Stimulated activated CD4-positive, alpha-beta T cell treated with anti-CD3 and anti-CD28 coated beads, Interleukin-4, amount 100 ng/mL, for 48 hours (primary cell): Measurements from ENCODE around the gene FAM83F.
"Not testable (repeated sequence)": the region's sequence is repeated elsewhere in the genome, so short reads cannot be mapped to it uniquely, and the experiment has no call there.

ENCODE experiments used
- DNase-seq, 2 donors: peaks; one replicate each; pipeline ENCODE4 v3.0.0-alpha.2; 2020; ENCODE audit warnings: low read depth in 2 of 2

The FAM83F gene

GRCh38 chr22:39965748-39966147 is 29.0 kb upstream of the FAM83F start:
- no peak for DNase-seq

- no peak for DNase-seq
These were observed 28.3 kb upstream of the FAM83F start for GRCh38 chr22:39966470-39966869.

DNA sequence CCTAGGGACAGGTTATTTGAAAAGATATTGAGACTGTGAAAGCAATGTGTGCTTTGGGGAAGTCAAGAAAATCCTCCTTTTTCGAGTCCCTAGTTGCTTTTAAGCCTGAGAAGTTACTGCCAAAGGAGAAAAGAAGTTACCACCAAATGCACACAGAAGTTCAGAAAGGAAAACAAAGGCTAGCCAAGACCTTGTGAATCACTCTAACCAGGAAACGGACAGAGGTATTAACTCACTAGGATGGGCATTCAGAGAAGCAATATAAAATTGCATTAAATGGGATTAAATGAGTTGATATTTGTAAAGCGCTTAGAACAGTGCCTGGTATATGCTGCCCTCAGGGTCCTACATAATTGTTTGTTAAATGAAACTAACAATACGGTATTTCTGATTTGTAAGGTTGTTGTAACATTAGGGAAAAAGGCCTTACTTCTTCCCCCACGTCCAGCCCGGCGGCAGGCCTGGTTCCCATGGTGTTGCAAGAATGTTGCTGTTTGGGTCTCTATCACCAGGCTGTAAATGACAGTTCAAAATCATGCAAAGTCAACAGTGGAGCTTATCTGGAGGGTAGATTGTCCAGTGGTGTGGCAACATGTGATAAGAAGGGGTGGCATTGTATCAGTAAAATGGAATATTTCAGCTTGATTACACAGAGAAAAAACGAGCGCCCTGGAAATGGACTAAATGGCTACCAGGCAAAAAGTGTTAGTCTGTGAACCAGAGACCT is 27.5 kb upstream of the FAM83F start:
- DNase-seq: no peak

DNA sequence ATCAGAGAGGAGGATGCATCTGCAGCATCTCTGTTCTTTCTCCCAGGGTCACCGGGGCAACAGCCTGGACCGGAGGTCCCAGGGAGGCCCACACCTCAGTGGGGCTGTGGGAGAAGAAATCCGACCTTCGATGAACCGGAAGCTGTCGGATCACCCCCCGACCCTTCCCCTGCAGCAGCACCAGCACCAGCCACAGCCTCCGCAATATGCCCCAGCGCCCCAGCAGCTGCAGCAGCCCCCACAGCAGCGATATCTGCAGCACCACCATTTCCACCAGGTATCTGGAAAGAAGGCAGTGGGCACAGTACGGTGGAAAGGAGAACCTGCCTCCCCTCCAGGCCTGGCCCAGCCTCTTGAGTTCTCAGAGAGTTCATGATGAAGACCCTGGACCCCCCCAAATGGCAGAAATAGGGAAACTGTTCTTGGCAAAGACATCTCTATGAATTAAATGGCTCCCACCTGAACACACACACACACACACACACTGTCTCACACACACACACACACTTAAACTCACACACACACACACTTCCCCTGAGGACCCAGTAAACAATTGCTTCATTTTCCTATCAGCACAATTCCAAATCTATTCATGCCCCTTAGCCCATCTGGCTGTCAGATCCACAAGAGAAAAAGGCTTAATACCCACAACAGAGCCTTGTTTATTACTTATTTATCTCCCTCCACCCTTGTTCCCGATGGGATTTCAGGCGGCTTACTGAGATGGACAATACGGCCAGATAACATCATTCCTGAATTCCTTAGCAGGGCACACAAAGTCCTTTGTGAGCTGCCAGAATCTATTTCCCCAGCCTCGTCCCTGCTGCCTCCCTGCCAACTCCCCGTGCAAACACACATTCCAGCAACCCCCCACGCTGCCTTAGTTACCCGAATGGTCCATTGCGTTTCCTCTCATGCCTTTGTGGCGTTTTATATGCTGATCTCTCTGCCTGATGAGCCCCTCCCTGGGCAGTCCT is 26.5 kb upstream of the FAM83F start:
- DNase-seq: no peak

DNA sequence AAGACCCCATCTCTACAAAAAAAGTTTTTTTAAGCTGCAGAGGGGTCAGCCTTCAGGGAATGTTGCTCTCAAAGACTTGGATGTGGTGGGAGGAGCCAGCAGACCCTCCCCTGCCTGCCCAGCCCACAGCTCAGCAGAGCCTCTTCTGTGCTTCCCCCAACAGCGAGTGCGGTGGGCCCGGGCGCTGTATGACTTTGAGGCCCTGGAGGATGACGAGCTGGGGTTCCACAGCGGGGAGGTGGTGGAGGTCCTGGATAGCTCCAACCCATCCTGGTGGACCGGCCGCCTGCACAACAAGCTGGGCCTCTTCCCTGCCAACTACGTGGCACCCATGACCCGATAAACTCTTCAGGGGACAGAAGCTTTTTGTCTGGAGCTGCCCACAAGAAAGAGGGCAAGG is 24.0 kb upstream of the FAM83F start:
- no peak for DNase-seq

DNA sequence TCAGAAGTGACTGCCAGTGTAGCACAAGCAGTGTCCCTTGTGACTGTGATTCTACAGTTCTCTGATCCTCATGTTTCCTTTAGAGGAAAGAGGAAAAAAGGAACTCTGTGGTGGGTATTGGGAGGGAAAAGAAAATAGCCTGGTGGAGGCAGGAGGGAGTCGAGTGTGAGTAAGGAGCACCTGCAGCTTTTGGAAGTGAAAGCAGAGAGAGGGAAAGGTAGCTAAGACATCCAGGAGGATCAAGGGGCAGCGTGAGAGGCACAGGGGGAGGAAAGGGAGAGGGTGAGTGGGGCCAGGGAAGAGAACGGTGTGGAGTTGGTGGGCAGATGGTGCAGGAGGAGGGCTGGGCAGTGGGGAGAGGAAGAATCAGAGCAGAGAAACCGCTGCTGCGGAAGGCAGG is 22.1 kb upstream of the FAM83F start:
- DNase-seq: no peak

DNA sequence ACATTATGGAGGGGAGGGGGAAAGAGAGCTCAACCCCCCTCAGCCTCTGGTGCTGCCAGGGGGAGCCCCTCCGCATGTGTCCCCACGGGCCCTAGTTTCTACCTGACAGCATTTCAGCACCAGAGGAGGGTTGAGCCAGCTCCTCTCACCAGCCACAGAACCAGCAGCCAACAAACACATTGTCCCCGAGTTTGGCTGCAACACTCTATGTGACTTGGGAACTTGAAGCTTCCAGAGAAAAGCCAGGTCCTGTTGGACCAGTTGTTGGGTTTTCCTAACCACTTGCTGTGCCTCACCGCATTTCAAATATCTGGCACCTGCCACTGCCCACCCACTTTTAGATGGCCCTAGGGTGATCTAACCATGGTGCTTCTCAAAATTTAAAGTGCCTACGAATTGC is 21.1 kb upstream of the FAM83F start:
- no peak for DNase-seq

DNA sequence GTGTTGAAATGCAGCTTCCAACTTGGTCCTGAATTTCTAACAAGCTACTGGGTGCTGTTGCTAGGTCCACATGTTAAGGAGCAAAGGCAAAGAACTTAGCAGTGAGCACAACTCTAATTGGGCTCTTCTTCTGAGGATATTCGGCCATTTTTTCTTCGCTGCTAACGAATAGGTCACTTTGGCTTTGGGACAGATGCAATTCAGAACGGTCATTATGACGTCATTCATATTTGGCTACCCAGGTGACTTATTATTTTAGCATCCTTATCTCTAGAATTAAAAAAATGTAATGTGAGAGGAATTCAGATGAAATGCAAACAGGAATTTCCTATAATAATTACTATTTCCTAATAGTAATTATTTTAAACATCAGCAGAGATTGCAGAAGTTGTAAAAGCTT is 20.7 kb upstream of the FAM83F start:
- DNase-seq: no peak

DNA sequence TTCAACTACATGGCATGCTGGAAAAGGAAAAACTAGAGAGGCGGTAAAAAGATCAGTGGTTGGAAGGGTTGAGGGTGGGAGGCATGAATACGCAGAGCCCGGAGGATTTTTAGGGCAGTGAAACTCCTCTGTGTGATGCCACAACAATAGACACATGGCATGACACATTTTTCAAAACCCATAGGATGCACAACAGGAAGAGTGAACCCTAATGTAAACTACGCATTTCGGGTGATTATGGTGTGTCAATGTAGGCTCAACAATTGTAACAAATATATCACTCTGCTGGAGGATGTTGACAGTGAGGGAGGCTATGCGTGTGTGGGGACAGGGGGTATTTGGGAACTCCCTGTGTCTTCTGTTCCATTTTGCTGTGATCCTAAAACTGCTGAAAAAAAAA is 15.7 kb upstream of the FAM83F start:
- DNase-seq: no peak

DNA sequence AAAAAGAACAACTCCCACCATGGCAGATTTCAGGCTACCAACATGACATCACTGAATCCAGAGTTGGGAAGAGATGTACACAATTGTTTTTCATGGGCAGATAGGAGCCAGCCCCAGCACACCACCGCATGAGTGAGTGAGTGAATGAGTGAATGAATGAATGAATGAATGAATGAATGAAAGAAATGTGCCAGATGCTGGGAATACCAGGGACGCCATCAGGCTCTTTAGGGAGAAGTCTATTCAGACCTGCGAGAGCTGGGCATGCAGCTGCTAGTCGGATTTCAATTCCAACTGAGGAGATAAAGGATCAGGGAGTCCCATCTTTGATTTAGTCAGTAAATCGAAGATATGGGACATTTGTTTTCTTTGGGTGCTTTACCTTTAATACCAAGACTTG is 15.3 kb upstream of the FAM83F start:
- no peak for DNase-seq

GRCh38 chr22:39980596-39980995 is 14.2 kb upstream of the FAM83F start:
- no peak for DNase-seq

DNA sequence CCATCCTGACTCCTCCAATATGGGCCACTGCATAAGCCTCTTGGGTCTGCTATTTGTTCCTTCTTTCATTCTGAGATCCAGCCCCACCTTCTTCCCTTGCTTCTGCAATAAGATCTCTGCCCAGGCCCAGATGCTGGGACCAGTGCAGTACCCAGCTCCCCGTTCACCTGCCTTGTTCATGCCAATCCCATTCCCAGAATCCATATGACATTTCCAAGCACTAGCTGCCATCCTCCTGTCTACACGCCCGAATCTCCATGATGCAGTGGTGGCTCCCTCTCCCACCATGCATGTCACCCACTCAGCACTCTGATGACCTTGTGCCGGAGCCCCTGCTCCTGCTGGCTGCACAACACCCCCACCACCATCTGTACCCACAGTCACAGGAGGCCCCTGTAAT is 11.4 kb upstream of the FAM83F start:
- no peak for DNase-seq

DNA sequence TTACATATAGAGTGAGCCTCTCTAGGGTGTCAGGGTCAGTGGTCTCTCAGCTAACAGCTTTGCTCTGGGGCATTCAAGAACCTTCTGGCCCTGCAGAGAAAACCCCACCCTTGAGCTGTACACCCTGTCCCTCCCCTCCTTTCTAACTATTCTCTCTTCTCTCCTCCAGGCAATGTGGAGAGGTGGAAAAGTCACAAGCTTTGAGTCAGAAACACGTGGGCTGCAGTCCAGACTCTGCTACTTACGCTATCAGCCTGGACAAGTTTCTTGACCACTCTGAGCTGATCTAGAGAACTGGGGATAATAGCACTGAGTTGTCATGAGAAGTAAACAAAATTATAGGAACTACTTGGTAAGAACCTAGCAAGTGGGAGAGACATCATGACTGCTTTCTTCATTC is 10.7 kb upstream of the FAM83F start:
- no peak for DNase-seq

GRCh38 chr22:39984746-39985145 is 10.0 kb upstream of the FAM83F start:
- no peak for DNase-seq

DNA sequence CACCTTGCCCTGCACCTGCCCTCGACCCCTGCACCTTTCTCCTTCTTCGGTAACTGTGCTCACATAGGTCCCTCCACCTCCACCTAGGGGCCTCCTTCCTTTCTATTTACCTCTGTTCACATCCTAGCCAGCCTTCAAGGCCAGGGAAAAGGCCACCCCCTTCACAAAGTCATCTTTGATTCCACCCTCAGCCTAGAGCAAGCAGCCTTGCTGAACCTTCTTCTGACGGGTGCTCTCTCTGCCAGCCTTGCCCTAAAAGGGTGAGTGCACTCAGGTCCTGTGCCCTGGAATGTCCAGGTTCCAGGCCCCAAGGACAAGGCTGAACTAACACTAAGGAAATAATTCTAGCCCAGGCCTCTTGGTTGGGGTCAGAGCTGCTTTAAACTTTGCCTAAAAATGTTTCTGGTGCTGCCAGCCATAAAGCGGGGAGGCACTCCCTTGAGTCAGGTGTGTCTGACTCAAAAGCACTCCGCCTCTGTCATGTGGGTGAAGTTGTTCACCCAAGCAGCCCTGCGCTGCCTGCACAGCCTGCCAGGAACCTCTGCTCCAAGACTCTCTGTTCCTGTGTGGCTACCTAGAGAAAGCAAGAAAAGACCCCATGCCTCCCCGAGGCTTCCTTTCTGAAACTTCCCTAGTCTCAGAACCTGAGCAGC is 9.2 kb upstream of the FAM83F start:
- DNase-seq: no peak

DNA sequence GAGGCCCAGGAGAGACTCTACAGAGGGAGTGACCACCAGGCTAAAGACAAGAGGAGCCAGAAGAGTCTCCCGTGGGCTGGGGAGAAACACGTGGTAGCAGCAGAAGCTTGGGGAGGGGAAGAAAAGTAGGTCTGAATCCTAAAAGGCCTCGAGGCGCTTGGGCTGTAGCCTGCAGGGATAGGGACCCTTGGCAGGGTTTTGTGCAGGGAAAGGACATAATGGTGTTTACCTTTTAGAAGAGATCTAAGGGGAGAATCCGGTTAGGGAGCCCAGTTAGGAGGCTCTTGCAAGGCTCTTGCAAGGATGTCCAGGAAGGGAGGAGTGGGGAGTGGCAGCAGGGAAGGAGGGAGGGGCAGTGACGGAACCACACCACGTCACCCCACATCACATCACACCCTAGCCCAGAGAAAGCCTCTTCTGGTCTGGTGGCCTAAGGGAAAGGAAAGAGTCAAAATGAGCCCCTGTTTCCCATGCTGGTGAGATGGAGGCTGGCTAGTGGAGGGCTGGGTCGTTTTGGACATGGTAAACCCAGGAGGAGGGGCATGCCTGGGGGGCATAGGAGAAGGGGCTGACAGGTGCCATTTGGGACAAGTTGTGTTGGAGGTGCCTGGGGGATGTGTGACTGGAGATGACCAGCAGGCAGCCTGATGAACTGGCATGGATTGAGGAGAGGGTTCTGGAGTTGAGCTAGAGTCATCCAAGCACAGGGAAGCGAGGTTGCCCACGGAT is 6.2 kb upstream of the FAM83F start:
- no peak for DNase-seq

- no peak for DNase-seq
These were observed 5.1 kb upstream of the FAM83F start for GRCh38 chr22:39989633-39990032.

DNA sequence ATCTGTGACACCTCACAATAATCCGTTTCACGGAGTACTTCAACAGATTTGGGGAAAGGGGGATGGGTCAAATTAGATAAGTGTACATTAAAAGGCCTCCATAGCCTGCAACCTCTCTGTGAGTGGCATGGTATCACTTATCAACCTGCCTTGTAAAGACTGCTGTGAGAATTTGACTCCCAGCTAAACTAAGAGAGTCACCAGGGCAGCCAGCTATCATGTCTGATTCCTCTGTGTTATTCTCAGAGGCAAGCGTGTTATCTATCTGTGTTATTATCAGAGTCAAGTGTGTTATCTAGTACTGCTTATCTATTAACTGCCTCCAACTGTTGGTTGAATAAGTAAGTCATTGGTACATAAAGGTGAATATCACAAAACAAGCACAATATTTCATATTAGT is 4.1 kb upstream of the FAM83F start:
- DNase-seq: no peak

GRCh38 chr22:39991159-39991860 is 3.4 kb upstream of the FAM83F start:
- DNase-seq: no peak

- DNase-seq: no peak
These were observed 2.5 kb upstream of the FAM83F start for GRCh38 chr22:39992088-39992826.

DNA sequence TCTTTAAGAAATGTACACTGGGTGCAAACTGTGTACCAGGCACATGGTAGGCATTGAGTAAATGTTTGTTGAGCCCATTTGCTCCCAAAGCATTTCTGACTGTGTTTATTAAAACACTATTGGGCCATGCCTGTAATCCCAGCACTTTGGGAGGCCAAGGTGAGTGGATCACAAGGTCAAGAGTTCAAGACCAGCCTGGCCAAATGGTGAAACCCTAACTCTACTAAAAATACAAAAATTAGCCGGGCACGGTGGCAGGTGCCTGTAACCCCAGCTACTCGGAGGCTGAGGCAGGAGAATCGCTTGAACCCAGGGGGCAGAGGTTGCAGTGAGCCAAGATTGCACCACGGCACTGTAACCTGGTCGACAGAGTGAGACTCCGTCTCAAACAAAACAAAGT is 1.9 kb upstream of the FAM83F start:
- DNase-seq: not testable (repeated sequence)
